C4-2B (cell line): Measurements from ENCODE around the gene PRIMPOL.
"Not testable (repeated sequence)": the region's sequence is repeated elsewhere in the genome, so short reads cannot be mapped to it uniquely, and the experiment has no call there.

Source experiments
- H3K27ac ChIP-seq: fragments of 450-650 bp; 2 replicates; pipeline ENCODE4 v1.5.1; 2017
- CTCF ChIP-seq: fragments of 450-650 bp; conservative IDR thresholded peaks from 2 replicates; pipeline ENCODE4 v1.5.1; 2017; ENCODE audit warnings: mild to moderate bottlenecking
- ZFX ChIP-seq: fragments of 450-650 bp; IDR thresholded peaks from 2 replicates; pipeline ENCODE4 v1.6.1; 2017

Gene PRIMPOL

GRCh38 chr4:184649971-184650855 lies 675 bp downstream of the PRIMPOL start:
- peak overlapping the region; percentile 90 for H3K27ac ChIP-seq
- no peak for TF ChIP-seq CTCF
- peak; percentile 54 for TF ChIP-seq ZFX

GRCh38 chr4:184651899-184652298 lies 2.4 kb downstream of the PRIMPOL start:
- no peak overlapping the region for H3K27ac ChIP-seq
- TF ChIP-seq CTCF (no peak), ZFX (no peak)

GRCh38 chr4:184652681-184653080 lies 3.1 kb downstream of the PRIMPOL start:
- not testable (repeated sequence) for H3K27ac ChIP-seq

- H3K27ac ChIP-seq = no peak overlapping the region
- no peak for TF ChIP-seq CTCF
- TF ChIP-seq ZFX = no peak
Observed at GRCh38 chr4:184653650-184654049, 4.1 kb downstream of the PRIMPOL start.

GRCh38 chr4:184655889-184656869 lies 6.6 kb downstream of the PRIMPOL start:
- no peak overlapping the region for H3K27ac ChIP-seq
- TF ChIP-seq CTCF = no peak
- TF ChIP-seq ZFX = no peak

DNA sequence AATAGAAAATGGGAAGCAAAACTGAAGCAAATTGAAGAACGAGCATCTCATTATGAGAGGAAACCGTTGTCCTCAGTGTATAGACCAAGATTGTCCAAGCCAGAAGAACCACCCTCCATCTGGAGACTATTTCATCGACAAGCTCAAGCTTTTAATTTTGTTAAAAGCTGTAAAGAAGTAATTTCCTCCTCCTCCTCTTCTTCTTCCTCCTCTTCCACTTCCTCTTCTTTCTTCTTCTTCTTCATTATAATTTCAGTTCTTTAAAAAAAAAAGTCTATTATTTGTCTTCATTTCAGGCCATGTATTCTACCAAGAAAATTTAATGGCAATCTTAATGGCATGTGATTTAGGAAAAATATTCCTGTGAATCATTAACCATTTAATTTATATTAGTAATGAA lies 7.6 kb downstream of the PRIMPOL start:
- H3K27ac ChIP-seq = no peak overlapping the region
- TF ChIP-seq CTCF (no peak), ZFX (no peak)

GRCh38 chr4:184657820-184658219 lies 8.3 kb downstream of the PRIMPOL start:
- H3K27ac ChIP-seq = not testable (repeated sequence)

- no peak for TF ChIP-seq CTCF
- no peak overlapping the region for H3K27ac ChIP-seq
Observed at GRCh38 chr4:184660978-184661377, 11.4 kb downstream of the PRIMPOL start.
